A549 (cell line): ENCODE measurements around the gene RIMS1.

Source experiments
- CTCF ChIP-seq: fragments of >200 bp; sonication (Bioruptor Twin); formaldehyde crosslinking; IDR thresholded peaks from 3 replicates; pipeline ENCODE4 v1.5.1; 2016
- EP300 ChIP-seq, 2 experiments: fragments of >200 bp; sonication (Bioruptor Twin); formaldehyde crosslinking; IDR thresholded peaks; 2 replicates in 1 of 2; 3 replicates in 1 of 2; pipeline ENCODE4 v1.6.1; 2016 to 2017
- HOXB5 ChIP-seq: fragments of 250-450 bp; sonication (Bioruptor Pico); IDR thresholded peaks from 2 replicates; pipeline ENCODE4 v1.5.0; 2020; ENCODE audit warnings: mild to moderate bottlenecking, moderate library complexity
- KDM1A ChIP-seq: fragments of 200-600 bp; sonication (generic); IDR thresholded peaks from 2 replicates; pipeline ENCODE4 v1.6.1; 2016; ENCODE audit warnings: low read depth, mild to moderate bottlenecking
- MYC ChIP-seq: IDR thresholded peaks from 2 replicates; pipeline ENCODE4 v1.6.1; 2012; ENCODE audit warnings: mild to moderate bottlenecking, inconsistent platforms, low read length, improper control_type of control experiment, borderline replicate concordance
- NPAS2 ChIP-seq: fragments of 250-450 bp; sonication (Bioruptor Pico); IDR thresholded peaks from 2 replicates; pipeline ENCODE4 v1.8.0; 2022; ENCODE audit warnings: mild to moderate bottlenecking, moderate library complexity, borderline replicate concordance
- POLR2A ChIP-seq: IDR thresholded peaks from 2 replicates; pipeline ENCODE4 v1.6.1; 2012; ENCODE audit warnings: mild to moderate bottlenecking, low read length
- RAD21 ChIP-seq, 2 experiments: fragments of >200 bp in 1 of 2; sonication (Bioruptor Twin) in 1 of 2; formaldehyde crosslinking in 1 of 2; IDR thresholded peaks in 1 of 2; conservative IDR thresholded peaks in 1 of 2; 2 replicates in 1 of 2; 3 replicates in 1 of 2; pipeline ENCODE4 v1.6.1; 2012 to 2018; ENCODE audit warnings: inconsistent platforms in 1 of 2
- RARB ChIP-seq: fragments of 250-450 bp; sonication (Bioruptor Pico); IDR thresholded peaks from 2 replicates; pipeline ENCODE4 v1.8.0; 2021; ENCODE audit warnings: mild to moderate bottlenecking, moderate library complexity
- RNF2 ChIP-seq: fragments of 200-600 bp; sonication (generic); IDR thresholded peaks from 2 replicates; pipeline ENCODE4 v1.6.1; 2016; ENCODE audit warnings: low read depth, mild to moderate bottlenecking, antibody characterized with exemption, moderate library complexity, borderline replicate concordance
- SMC3 ChIP-seq: fragments of >200 bp; sonication (Bioruptor Twin); formaldehyde crosslinking; IDR thresholded peaks from 3 replicates; pipeline ENCODE4 v1.6.1; 2018; ENCODE audit warnings: inconsistent platforms
- SREBF2 ChIP-seq: fragments of 450-650 bp; IDR thresholded peaks from 2 replicates; pipeline ENCODE4 v1.6.1; 2014; ENCODE audit warnings: mild to moderate bottlenecking, moderate library complexity
- TF ChIP-seq, protein P1 (sequence below): fragments of 250-450 bp; sonication (Bioruptor Pico); IDR thresholded peaks from 2 replicates; pipeline ENCODE4 v1.5.0; 2021; ENCODE audit warnings: mild to moderate bottlenecking, moderate library complexity, borderline replicate concordance
- TF ChIP-seq, protein P2 (sequence below): fragments of >200 bp; sonication (Bioruptor Twin); formaldehyde crosslinking; IDR thresholded peaks from 3 replicates; pipeline ENCODE4 v1.6.1; 2016

DNA sequence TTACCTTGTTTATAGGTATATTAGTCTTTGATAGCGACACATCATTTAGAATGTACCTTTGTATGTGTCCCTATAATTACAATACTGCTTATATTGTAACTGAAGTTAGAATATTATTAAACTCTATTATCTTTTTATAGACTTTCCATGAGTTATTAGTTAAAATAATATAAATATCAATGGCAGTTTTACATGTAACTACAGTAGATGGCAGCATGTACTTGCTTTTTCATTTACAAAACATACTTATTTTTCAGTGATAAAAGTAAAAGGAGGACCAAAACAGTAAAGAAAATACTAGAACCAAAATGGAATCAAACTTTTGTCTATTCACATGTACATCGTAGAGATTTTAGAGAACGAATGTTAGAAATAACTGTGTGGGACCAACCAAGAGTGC is 364.3 kb downstream of the RIMS1 start:
- TF ChIP-seq, protein P1, sequence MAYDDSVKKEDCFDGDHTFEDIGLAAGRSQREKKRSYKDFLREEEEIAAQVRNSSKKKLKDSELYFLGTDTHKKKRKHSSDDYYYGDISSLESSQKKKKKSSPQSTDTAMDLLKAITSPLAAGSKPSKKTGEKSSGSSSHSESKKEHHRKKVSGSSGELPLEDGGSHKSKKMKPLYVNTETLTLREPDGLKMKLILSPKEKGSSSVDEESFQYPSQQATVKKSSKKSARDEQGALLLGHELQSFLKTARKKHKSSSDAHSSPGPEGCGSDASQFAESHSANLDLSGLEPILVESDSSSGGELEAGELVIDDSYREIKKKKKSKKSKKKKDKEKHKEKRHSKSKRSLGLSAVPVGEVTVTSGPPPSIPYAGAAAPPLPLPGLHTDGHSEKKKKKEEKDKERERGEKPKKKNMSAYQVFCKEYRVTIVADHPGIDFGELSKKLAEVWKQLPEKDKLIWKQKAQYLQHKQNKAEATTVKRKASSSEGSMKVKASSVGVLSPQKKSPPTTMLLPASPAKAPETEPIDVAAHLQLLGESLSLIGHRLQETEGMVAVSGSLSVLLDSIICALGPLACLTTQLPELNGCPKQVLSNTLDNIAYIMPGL (CRISPR knock-in tag) = no peak
- TF ChIP-seq CTCF (no peak), POLR2A (no peak), RNF2 (no peak), NPAS2 (CRISPR knock-in tag) (no peak), SREBF2 (no peak), EP300 (IDR thresholded peaks at IDR 0.05) (no peak), RAD21 (conservative IDR thresholded peaks at IDR 0.05 in 1 of 2, IDR thresholded peaks at IDR 0.05 in 1 of 2) (no peak), SMC3 (no peak), RARB (CRISPR knock-in tag) (no peak), KDM1A (no peak), HOXB5 (CRISPR knock-in tag) (no peak), MYC (no peak)
- TF ChIP-seq, protein P2, sequence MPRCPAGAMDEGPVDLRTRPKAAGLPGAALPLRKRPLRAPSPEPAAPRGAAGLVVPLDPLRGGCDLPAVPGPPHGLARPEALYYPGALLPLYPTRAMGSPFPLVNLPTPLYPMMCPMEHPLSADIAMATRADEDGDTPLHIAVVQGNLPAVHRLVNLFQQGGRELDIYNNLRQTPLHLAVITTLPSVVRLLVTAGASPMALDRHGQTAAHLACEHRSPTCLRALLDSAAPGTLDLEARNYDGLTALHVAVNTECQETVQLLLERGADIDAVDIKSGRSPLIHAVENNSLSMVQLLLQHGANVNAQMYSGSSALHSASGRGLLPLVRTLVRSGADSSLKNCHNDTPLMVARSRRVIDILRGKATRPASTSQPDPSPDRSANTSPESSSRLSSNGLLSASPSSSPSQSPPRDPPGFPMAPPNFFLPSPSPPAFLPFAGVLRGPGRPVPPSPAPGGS = no peak
